ENCODE measurements around the gene CIB4. TPM values are rescaled to one million over a fixed set of nuclear protein-coding genes. Genes with fewer than 3 reads are reported as not detected.

The CIB4 gene
- total and polyA plus RNA-seq, 2 donors (not counting 1 experiment from before 2014, with no cell fraction given): not detected

- Histone ChIP-seq H3K27me3 (replicated peaks in 1 of 4; ENCODE audit: control extremely low read depth in 1 of 4, control insufficient read depth in 3 of 4, insufficient read depth in 4 of 4, low read length in 3 of 4) (no peaks in the 10 kb centered on the region), H3K9ac (ENCODE audit: low read length) (no peak overlapping the region), H3K4me3 (ENCODE audit: control extremely low read depth in 1 of 5, extremely low read depth in 1 of 5, insufficient read depth in 1 of 5, low read depth in 2 of 5, low read length in 4 of 5) (no peak overlapping the region), H3K36me3 (replicated peaks in 1 of 2; ENCODE audit: control extremely low read depth in 1 of 2, control insufficient read depth in 1 of 2, extremely low read depth in 1 of 2, insufficient read depth in 2 of 2, low read length in 1 of 2) (no peaks in the 10 kb centered on the region), H3K4me2 (replicated peaks; ENCODE audit: low read depth, low read length, poor library complexity, severe bottlenecking) (no peak overlapping the region), H3K9me3 (ENCODE audit: control extremely low read depth in 1 of 3, control insufficient read depth in 2 of 3, insufficient read depth in 1 of 3, low read length in 2 of 3) (no peaks in the 10 kb centered on the region), H4K20me1 (ENCODE audit: control insufficient read depth, insufficient read depth, low read length, poor library complexity, severe bottlenecking) (no peaks in the 10 kb centered on the region), H3K79me2 (ENCODE audit: control insufficient read depth, insufficient read depth, low read length) (no peaks in the 10 kb centered on the region), H3K4me1 (ENCODE audit: control insufficient read depth in 2 of 2, insufficient read depth in 2 of 2, low read length in 2 of 2) (no peaks in the 10 kb centered on the region), H3K27ac (ENCODE audit: low read length in 2 of 2) (no peak overlapping the region), H2AFZ (ENCODE audit: insufficient read depth, low read depth, low read length, poor library complexity, severe bottlenecking) (no peak overlapping the region)
- ATAC-seq (ENCODE audit: low read depth) (no peak), DNase-seq (no peak)
- intact Hi-C loops (cut with micrococcal nuclease): no loop called here
- no CpG with 5 or more reads among the region's 7 CpGs for WGBS (ENCODE audit: insufficient coverage)
- TF ChIP-seq, protein P1, sequence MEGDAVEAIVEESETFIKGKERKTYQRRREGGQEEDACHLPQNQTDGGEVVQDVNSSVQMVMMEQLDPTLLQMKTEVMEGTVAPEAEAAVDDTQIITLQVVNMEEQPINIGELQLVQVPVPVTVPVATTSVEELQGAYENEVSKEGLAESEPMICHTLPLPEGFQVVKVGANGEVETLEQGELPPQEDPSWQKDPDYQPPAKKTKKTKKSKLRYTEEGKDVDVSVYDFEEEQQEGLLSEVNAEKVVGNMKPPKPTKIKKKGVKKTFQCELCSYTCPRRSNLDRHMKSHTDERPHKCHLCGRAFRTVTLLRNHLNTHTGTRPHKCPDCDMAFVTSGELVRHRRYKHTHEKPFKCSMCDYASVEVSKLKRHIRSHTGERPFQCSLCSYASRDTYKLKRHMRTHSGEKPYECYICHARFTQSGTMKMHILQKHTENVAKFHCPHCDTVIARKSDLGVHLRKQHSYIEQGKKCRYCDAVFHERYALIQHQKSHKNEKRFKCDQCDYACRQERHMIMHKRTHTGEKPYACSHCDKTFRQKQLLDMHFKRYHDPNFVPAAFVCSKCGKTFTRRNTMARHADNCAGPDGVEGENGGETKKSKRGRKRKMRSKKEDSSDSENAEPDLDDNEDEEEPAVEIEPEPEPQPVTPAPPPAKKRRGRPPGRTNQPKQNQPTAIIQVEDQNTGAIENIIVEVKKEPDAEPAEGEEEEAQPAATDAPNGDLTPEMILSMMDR (IDR thresholded peaks at IDR 0.05): no peak
- no peak for TF ChIP-seq EZH2 (IDR thresholded peaks at IDR 0.05; ENCODE audit: borderline replicate concordance, insufficient read depth, low read depth, low read length, poor library complexity, severe bottlenecking)
- POLR2A ChIA-PET: no interaction called here
- Mint-ChIP-seq H3K27me3 (peaks cover 30% of the 10 kb centered on the region), H3K27ac (no peak overlapping the region), H3K9me3 (ENCODE audit: insufficient read depth) (no peaks in the 10 kb centered on the region), H3K4me3 (no peak overlapping the region), H3K4me1 (no peaks in the 10 kb centered on the region)
- CTCF ChIA-PET: no interaction called here
Measured at GRCh38 chr2:26651470-26651771, 10.3 kb upstream of the CIB4 start.

DNA sequence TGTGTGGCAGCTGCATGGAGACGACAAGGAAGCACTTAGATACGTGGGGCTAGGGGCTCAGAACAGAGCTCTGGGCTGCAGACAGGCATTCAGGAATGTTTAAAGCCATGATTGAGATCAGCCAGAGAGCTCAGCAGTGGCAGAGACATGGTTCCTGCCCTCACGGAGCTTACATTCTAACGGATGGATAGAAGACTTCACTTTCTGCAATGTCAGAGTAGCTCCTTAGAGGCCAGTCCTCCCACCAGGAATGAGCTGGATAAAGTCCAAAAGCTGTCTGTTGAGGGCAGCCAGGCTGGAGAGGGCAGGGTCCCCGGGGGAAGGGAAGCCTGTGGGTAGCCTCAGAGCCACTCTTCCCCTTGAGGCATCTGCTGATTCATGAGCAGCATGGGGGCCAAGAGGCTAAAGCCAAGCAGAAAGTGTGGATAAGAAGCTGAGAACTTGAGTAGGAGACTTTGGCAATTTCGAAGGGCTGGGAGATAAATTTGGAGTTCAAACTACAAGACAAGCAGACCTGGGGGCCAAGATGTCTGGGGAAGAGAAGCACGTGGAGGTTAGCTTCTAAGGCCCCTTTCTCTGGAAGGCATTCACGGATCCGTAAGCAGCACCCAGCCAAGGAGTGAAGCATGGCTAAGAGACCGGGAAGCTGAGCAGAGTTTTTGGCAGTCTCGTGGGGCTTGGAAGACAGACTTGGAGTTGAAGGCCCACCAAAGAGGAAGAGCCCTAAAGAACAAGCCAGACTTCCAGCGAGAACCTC is 9.7 kb upstream of the CIB4 start:
- no peak overlapping the region for H3K27ac ChIP-seq (ENCODE audit: low read length in 2 of 2)
- H3K4me2 ChIP-seq (replicated peaks; ENCODE audit: low read depth, low read length, poor library complexity, severe bottlenecking): no peak overlapping the region
- Mint-ChIP-seq H3K27me3 (peaks cover 33% of the 10 kb centered on the region), H3K27ac (no peak overlapping the region), H3K4me3 (no peak overlapping the region), H3K9me3 (ENCODE audit: insufficient read depth) (no peaks in the 10 kb centered on the region), H3K4me1 (no peaks in the 10 kb centered on the region)
- TF ChIP-seq, protein P1 (IDR thresholded peaks at IDR 0.05): no peak
- TF ChIP-seq EZH2 (IDR thresholded peaks at IDR 0.05; ENCODE audit: borderline replicate concordance, insufficient read depth, low read depth, low read length, poor library complexity, severe bottlenecking): no peak
- no peak for DNase-seq
- no peaks in the 10 kb centered on the region for H3K4me1 ChIP-seq (ENCODE audit: control insufficient read depth in 2 of 2, insufficient read depth in 2 of 2, low read length in 2 of 2)
- ChIA-PET CTCF (no interaction called here), POLR2A (no interaction called here)
- no peaks in the 10 kb centered on the region for H3K36me3 ChIP-seq (replicated peaks in 1 of 2; ENCODE audit: control extremely low read depth in 1 of 2, control insufficient read depth in 1 of 2, extremely low read depth in 1 of 2, insufficient read depth in 2 of 2, low read length in 1 of 2)
- H3K79me2 ChIP-seq (ENCODE audit: control insufficient read depth, insufficient read depth, low read length): no peaks in the 10 kb centered on the region
- H2AFZ ChIP-seq (ENCODE audit: insufficient read depth, low read depth, low read length, poor library complexity, severe bottlenecking): no peak overlapping the region
- H4K20me1 ChIP-seq (ENCODE audit: control insufficient read depth, insufficient read depth, low read length, poor library complexity, severe bottlenecking): no peaks in the 10 kb centered on the region
- no peak overlapping the region for H3K9ac ChIP-seq (ENCODE audit: low read length)
- no peaks in the 10 kb centered on the region for H3K9me3 ChIP-seq (ENCODE audit: control extremely low read depth in 1 of 3, control insufficient read depth in 2 of 3, insufficient read depth in 1 of 3, low read length in 2 of 3)
- no peaks in the 10 kb centered on the region for H3K27me3 ChIP-seq (replicated peaks in 1 of 4; ENCODE audit: control extremely low read depth in 1 of 4, control insufficient read depth in 3 of 4, insufficient read depth in 4 of 4, low read length in 3 of 4)
- H3K4me3 ChIP-seq (ENCODE audit: control extremely low read depth in 1 of 5, extremely low read depth in 1 of 5, insufficient read depth in 1 of 5, low read depth in 2 of 5, low read length in 4 of 5): no peak overlapping the region
- intact Hi-C loops (cut with micrococcal nuclease): no loop called here
- 77% methylated on average over 12 of the region's 12 CpGs for WGBS (ENCODE audit: insufficient coverage)
- no peak for ATAC-seq (ENCODE audit: low read depth)

All from B cell (primary cell).